HG02610 (cell line): ENCODE results near the gene SFXN5.

ENCODE experiments used
- ATAC-seq: cut with Tn5 transposase; IDR thresholded peaks from one replicate; pipeline ENCODE4 v1.9.1; 2021; ENCODE audit warnings: mild to moderate bottlenecking, moderate library complexity; ENCODE audit not compliant: unreplicated experiment

SFXN5 gene

DNA sequence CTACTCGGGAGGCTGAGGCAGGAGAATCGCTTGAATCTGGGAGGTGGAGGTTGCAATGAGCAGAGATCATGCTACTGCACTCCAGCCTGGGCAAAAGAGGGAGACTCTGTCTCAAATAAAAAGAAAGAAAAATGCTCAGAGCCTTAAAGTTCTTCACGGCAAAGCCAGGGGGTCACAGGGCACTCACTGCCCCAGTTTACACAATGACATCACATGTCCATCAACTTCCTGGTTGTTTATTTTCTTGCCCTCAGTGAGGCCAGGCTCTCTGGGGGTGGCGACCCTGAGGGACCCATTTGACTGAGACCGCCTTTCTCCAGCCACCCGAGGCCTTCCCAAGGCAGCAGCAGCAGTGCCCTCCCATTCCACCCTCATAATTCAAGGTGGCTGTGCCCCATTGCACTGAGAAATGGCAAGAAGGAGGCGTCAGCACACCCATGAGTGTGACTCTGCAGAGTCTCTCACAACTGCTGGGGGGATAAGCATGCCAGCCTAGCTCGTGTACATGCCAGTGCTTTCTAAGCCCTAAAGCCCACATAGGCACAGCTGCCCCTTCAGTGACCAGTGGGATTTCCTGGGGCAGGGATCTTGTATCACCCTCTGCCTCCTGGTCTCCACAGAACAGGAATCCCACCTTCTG, 50.0 kb downstream of the SFXN5 start:
- ATAC-seq, result no peak

DNA sequence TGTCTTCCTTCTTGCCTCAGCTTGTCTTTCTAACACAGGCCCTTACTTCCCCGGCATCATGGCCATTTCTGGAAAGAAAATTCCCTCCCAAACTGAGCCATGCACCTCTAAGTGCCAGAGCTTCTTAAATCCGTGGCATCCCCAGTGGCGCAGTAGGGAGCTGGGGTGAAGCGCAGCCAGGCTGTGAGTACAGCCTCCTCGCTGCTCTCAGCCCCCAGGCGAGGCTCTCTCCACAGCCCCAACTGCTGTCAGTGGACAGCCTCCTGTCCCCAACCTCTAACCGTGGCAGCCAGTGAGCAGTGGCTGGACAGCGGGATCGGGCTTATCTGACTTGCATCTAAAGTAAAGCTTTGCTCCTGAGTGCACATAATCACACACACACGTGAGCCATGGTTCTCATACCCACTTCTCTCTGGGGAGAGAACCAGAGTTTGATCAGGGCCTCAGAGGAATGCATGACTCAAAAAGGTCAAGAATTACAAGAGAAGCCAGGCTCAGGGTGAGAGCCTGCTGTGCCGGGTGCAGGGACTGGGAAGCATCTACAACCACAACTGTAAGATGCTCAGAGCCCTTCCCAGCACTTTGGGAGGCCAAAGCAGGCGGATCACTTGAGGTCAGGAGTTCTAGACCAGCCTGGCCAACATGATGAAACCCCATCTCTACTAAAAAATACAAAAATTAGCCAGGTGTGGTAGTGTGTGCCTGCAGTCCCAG, 50.7 kb downstream of the SFXN5 start:
- no peak for ATAC-seq

DNA sequence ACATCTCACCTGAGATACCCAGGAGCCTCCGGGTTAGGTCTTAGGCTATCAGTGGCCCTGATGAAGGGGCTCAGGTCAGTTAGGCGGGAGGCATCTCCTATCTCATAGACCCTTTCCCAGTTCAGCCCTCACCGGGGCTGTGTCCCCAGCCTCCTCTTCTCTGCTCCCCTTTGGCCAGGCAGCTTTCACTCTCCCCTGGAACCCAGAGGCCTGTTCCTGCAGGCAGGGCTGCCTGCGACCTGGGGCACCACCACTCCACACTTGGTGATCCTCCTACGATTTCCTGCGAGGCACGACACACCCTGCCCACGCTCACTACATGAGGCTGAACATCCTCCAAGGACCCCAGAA, 51.2 kb downstream of the SFXN5 start:
- no peak for ATAC-seq

DNA sequence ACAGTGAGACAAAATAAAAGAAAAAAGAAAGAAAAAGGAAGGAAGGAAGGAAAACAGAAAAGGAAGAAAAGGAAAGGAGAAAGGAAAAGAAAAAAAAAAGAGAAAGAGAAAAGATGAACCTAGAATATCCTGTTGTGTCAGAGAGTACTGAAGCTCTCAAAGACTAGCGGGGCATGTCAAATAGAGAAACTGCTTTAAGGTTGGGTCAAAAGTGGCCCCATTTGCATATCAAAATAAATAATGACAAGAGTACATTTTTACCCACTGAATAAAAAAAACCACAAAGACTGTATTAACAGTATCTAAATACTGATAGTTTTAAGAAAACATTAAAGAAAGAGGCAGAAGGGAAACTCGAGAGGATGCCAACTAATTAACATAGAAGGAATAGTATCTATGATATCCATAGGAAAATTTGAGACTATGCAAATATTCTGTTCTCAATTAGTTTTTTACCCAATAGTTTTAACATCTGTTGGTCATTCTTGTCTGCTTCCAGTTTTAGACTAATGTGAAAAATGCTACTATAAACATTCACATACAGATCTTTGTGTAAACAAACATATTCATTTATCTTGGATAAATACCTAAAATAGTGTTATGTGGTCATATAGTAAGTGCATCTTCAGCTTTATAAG, 53.2 kb downstream of the SFXN5 start:
- no peak for ATAC-seq

DNA sequence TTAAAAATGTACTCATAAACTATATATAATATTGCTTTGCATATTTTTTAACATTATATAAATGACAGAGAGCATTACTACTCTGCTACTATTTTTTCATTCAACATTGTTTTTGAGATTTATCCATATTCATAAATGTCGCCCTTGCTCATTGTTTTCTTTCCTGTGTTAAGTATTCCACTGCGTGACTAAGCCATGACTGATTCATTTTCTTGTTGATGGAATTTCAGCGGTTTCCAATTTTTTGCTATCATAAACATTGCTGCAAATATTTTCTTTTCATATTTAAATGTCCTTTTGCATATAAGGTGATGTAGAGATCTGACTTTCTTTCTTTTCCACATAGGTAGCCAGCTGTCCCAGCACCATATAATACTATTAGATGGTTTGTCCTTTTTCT, 57.6 kb downstream of the SFXN5 start:
- ATAC-seq, result no peak

DNA sequence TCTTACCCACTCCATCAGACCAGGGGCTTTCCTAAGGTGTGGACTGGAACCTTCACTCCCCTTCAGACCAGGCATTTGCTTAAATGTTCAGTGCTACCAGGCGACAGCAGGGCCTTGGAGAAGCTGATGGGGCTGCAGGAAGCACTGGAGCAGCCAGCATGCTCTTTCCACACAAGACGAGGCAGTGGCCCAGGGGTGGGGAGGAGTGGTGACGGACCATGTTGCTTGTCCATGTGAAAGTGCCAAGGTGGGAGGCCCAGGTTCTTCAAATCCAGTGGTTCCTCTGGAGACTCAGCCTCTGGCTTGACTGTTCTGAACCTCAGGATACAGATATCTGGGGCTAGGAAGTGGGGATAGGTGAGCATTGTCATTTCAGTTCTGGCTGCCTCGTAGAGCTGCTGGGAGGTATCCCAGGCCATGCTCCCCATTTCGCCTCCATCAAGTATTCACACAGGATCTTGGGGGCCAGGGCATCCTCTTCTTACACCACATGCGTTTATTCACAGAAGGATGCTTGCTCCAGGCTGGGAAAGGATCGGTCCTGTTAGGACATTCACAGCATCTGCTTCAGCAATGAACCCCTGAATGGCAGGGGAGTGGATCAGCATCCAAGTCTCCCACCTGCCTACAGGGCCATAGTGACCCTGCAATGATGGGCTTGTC, 62.2 kb downstream of the SFXN5 start:
- no peak for ATAC-seq

DNA sequence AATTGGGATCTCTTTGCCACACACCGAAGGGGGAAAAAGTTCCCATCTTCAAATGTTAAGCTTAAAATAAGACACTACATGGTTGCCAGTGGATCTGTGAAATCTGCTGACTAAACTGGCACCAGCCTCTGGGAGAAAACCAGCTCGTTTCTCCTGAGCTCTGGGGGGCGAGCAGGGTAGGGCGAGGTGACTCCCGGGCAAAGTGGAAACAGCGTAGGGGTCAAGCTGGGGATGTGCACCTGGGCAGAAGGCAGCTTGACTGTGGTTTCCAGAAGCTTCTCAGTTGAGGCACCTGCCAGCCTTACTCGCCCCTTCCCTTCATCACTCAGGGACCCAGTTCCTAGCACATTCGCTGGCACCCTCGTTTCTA, 62.8 kb downstream of the SFXN5 start:
- no peak for ATAC-seq

DNA sequence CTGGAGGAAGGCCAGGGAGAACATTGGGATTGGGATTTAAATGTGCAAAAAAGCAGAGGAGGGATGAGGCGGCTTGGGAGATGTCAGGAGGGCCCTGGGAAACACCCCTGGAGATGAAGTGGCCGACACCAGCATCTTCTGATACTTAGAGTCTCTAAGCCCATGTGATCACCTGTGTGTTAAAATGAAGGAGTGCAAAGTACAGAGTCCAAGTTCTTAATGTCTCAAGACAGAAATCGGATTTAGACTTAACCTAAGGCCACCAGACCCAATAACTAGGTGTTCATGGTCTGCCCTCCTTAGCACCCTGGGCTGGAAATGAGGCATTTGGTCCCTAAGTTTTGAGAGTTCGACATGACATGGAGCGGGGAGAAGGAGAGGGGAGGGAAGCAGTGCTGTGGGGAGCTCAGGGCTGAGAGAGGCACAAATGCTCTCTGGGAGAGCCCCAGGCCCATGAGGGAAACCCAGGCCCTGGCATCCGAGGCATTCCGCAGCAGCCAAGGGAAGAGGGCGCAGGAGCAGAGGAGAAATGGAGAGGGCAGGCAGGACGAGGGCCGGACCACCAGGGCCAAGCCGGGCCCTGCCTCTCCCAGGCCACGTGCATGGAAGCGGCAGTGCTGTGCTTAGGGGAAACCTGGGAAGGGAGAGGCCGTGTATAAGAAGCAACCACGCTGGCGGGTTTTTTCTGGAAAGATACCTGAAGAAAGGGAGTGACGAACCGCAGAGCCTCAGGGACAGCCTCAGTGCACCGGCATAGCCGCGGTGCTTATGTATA, 63.3 kb downstream of the SFXN5 start:
- ATAC-seq, result no peak

DNA sequence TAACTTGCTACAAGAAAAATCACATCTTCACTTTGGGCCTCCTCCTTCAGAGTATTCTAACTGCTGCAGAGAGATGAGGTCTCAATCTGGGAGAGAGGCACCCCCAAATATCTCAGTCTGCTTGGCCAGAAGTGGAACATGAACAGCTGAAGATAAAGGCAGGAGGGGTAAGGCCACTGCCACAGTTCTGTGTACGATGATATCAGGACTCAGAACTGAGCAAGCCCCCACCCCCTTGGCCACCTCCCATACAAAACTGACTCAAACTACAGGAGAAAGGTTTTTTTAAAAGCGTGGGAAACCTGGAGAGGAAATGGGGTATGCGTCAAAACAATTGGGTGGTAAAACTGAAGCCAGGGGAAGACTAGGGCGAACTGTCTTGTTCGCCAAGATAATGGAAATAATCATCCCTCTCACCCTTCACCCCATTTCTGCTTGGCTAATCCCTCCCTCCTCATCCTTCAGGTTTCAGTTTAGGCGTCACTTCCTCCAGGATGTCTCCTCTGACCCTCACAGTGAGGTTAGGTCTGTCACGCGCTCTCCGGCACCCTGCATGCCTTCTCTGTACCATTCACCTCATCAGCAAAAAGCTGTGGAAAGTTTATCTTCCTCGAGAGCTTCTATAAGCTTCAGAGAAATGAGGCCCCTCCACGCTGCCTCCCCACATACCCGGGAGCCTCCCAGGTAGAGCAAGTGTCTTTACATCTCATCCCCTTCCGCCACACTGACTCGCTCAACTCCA, 64.4 kb downstream of the SFXN5 start:
- no peak for ATAC-seq

DNA sequence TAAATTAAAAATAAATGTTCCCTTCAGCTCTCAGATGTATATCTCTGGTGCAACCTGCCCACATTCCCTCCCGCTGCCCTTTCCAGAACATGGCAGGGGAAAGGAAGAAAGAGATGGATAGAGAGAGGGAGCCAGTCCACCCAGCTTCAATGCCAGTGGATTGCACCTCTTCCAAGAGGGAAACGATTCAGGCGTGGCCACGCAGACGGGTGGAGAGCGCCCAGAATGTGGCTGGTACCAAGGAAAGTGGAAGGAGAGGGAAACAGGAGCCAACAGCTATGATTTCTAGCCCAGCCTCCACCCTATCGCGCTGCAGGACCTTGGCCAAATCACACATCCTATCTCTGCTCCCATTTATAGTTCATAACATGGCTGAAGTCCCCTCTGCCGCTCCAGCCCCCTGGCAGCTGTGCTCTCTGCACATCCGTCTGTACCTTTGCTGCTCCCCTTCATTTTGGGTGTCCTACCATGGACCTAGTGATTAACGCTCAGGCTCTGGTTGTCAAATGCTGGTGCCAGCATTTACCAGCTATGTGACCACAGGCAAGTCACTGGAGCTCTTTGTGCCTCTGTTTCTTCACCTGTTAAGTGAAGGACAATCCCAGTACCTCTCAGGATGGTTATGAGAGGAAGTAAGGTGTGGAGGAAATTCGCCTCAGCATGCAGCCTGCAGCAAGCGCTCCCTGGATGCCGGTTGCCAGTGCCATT, 66.5 kb downstream of the SFXN5 start:
- no peak for ATAC-seq

DNA sequence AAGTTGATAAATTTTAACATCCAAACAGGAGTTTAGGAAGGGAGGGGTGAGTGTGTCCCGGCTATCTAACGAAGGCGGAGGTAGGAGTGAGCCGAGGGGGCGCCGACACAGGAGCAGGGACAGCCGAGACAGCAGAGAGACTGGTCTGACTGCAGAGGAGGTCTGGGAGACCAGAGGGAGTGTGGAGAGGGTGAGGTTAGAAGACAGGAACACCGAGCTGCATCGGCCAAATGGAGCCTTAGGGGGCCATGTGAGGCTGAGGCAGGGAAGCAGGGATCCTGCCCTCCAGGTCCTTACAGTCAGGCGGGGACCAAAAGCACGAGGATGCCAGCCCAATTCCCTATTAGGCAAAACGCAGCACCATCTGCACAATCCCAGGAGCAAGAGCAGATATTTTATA, 67.0 kb downstream of the SFXN5 start:
- no peak for ATAC-seq

DNA sequence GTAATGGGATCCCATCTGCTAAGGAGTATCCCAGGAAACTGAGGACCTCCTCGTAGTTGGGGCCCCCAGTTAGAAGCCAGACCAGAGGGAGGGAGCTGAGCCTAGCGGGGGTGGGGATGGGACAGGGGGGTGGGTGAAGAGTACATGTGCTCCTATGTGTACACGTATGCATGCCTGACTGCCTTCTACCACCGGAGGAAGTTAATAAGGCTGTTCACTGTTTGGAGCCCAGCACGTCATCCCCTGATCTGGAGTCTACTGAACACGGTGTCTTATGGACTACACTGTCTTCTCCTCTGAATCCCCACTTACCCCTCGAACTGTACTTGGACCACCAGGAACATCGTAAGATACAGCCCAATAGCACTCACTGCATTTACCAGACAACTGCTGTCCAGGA, 68.5 kb downstream of the SFXN5 start:
- ATAC-seq, result no peak

DNA sequence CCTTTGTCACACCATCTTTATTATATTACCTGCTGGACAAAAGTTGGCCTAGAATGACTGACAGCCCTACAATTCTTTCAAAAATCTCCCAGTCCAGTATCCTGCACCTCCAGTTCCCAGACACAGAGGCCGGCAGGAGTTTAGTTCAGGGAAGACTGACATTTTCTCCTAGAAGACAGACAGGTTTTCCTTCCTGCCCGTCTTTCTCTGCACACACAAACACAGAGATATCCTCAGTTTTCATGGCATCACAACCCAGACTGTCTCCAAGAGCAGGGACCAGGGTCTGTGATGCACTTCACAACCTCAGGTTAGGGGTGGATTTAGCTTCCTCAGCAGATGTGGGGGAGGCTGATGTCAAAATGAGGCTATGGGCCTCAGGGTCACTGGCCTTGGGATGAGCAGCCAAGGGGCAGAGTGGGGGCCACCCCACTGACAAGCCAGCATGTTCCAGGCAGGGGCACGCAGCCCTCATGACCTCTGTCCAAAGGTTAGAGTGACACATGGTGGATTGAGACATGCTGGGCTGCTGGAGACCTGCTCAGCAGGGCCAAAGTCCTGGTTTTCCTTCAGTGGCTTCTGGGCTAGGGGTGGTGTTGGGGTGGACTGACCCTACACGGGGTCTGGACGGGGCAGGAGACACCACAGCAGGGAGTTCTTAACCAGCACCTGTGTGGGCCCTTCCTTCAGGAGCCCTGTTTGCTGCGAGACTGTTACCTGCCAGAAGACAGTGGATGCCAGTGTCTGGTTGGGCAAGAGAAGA, 70.5 kb downstream of the SFXN5 start:
- no peak for ATAC-seq

DNA sequence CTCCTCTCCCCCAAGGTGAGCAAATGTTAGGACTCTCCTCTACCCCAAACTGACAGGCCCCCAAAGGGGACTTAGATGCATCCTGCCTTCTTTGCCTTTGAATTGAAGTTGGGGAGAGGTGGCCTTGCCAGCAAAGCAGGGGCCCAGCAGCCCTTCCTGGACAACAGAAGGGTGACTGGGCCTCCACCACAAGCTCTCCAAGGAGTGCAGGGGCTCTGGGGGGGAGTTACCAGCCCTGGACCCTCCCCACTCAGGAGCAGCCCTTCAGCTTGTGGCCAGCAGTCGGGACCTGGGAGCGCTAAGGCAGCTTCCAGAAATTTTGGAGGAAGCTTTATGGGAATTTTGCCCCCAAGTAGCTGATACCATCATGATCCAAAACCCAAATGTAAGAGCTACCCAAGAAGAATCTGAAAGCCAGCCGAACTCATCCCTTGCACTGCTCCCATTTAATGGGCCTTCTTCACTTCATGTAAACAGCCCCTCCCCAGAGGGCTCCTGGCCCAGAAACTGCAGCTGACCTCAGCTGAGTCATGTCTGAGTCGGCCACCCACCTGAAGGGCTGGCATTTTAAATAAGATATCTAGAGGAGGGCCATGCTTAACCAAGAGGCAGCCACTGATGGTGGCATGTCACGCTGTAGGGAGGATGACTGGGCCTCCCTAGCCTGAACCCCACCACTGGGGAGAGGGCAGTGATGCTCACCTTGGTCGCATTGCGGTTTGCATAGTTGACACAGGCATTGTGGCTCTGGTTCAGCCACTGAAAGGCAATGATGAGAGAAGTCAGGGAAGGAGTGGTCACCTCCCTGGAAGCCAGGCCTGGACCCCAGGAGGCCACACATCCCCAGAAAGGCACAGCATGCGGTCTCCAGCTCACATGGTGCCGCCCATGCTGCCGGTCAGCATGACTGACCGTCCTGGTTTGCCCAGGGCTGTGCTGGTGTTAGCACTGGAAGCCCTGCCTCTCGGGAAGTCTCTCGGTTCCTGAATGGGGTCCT, 71.5 kb downstream of the SFXN5 start:
- no peak for ATAC-seq

DNA sequence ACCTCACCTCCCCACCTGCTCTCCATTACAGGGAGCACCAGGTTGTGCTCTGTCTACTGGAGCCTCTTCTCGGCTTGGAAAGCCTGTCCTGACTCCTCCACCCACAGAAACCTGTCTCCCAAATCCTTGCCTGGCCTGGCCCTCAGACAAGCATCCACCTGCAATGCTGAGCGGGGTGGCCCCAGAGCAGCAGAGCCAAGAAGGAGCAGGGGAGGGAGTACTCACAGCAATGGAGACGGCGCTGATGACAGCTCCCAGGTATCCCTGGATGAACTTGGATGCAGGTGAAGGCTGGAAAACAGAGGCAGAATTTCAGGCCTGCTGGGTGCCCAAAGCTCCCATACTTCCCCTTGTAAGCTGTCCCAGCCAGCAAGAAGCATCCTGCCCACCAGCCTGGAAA, 72.8 kb downstream of the SFXN5 start:
- no peak for ATAC-seq

DNA sequence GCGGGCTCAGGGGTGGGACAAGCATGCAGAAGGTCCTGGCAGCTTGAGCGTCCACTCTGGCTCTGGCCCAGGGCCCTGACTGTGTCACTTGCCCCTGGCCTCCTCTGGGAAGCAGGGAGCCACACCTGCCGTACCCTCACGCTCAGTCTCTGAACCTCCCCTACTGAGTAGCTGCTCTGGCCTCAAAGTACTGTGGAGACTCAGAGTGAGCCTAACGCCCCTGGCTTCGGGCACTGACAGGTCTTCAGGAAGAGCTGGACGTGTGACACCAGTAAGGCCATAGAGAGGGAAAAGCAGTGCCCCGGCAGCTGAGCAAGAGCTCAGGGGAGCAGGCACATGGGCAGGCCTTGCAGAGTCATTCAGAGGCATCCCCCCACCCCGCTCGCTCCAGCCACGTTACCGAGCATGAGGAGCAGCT, 73.3 kb downstream of the SFXN5 start:
- no peak for ATAC-seq

DNA sequence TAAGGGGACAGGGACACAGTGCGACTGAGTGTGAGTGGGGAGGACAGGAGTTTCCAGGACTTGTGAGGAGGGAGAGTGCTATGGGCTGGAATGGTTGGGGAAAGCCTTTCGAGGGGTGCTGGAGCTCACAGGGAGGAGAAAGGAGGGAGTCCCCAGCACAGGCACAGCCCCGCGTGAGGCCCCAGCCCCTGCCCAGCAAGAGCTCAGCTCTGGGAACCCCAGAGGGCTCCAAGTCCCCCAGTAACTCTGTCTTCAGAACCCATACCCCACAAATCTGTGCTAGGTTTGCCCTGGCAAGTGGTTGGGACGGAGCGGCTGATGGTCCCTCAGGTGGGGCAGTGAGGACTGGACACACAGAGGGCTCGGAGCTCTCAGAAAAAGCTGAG, 75.4 kb downstream of the SFXN5 start:
- ATAC-seq, result no peak
